HG02571 (cell line): ENCODE data around the gene REPS1.
"Not testable (repeated sequence)": the region's sequence is repeated elsewhere in the genome, so short reads cannot be mapped to it uniquely, and the experiment has no call there.

Experiments
- ATAC-seq: cut with Tn5 transposase; IDR thresholded peaks from one replicate; pipeline ENCODE4 v1.9.1; 2021; ENCODE audit warnings: mild to moderate bottlenecking, moderate library complexity; ENCODE audit not compliant: unreplicated experiment

Gene REPS1

GRCh38 chr6:138943089-138943625 lies 44.9 kb downstream of the REPS1 start:
- no peak for ATAC-seq

- not testable (repeated sequence) for ATAC-seq
Measured at GRCh38 chr6:138936873-138937272, 51.2 kb downstream of the REPS1 start.

- ATAC-seq: no peak
Measured at GRCh38 chr6:138931660-138932059, 56.4 kb downstream of the REPS1 start.

GRCh38 chr6:138926579-138926978 lies 61.5 kb downstream of the REPS1 start:
- ATAC-seq: no peak

- ATAC-seq: no peak
Measured at GRCh38 chr6:138925806-138926205, 62.2 kb downstream of the REPS1 start.

GRCh38 chr6:138923561-138923960 lies 64.5 kb downstream of the REPS1 start:
- no peak for ATAC-seq

- no peak for ATAC-seq
Measured at GRCh38 chr6:138920906-138921305, 67.1 kb downstream of the REPS1 start.

GRCh38 chr6:138914701-138915100 lies 73.4 kb downstream of the REPS1 start:
- no peak for ATAC-seq

GRCh38 chr6:138912308-138912707 lies 75.7 kb downstream of the REPS1 start:
- no peak for ATAC-seq

GRCh38 chr6:138909975-138910374 lies 78.1 kb downstream of the REPS1 start:
- ATAC-seq: no peak

- no peak for ATAC-seq
Measured at GRCh38 chr6:138909511-138909910, 78.5 kb downstream of the REPS1 start.

- no peak for ATAC-seq
Measured at GRCh38 chr6:138907167-138907566, 80.9 kb downstream of the REPS1 start.

- no peak for ATAC-seq
Measured at GRCh38 chr6:138897031-138897430, 91.0 kb downstream of the REPS1 start.

- no peak for ATAC-seq
Measured at GRCh38 chr6:138896104-138896756, 91.8 kb downstream of the REPS1 start.

GRCh38 chr6:138891255-138891986 lies 96.6 kb downstream of the REPS1 start:
- no peak for ATAC-seq

GRCh38 chr6:138885156-138885819 lies 102.8 kb downstream of the REPS1 start:
- no peak for ATAC-seq

GRCh38 chr6:138882369-138883017 lies 105.6 kb downstream of the REPS1 start:
- ATAC-seq: peak; percentile 68

- ATAC-seq: no peak
Measured at GRCh38 chr6:138873191-138873590, 114.9 kb downstream of the REPS1 start.

- no peak for ATAC-seq
Measured at GRCh38 chr6:138869398-138869797, 118.7 kb downstream of the REPS1 start.

GRCh38 chr6:138868181-138868580 lies 119.9 kb downstream of the REPS1 start:
- no peak for ATAC-seq

- ATAC-seq: no peak
Measured at GRCh38 chr6:138865480-138866109, 122.5 kb downstream of the REPS1 start.
